Panc1 (cell line): ENCODE results near the gene PIGV. TPM values are rescaled to one million over a fixed set of nuclear protein-coding genes. Genes with fewer than 3 reads are reported as not detected.
A peak's percentile ranks its signal among the peaks of the same experiment; 100 is the strongest.

Experiments
- ATAC-seq: fragments of 200-7000 bp; cut with Tn5 transposase; 2 replicates; pipeline ENCODE4 v1.9.1; 2020; ENCODE audit warnings: mild to moderate bottlenecking, moderate library complexity
- BruUV-seq: library from RNA; stranded (reverse); fragments of 400-500 nt; replicated peaks from 2 replicates; lab custom pipeline; 2021; lab: Mats Ljungman, UMichigan
- CTCF ChIA-PET: fragments of 300-600 bp; sonication (Branson Sonifier 250); formaldehyde crosslinking; loops from one replicate; lab custom pipeline; 2022; ENCODE audit warnings: antibody characterized with exemption; lab: Charles Lee
- POLR2A ChIA-PET: fragments of 300-600 bp; sonication (Branson Sonifier 250); formaldehyde crosslinking; loops from one replicate; lab custom pipeline; 2022; ENCODE audit warnings: antibody characterized with exemption; lab: Charles Lee
- DNase-seq: peaks from one replicate; pipeline ENCODE4 v3.0.0-alpha.2; 2010; ENCODE audit warnings: low read depth, low spot score
- H3K27ac ChIP-seq: 2 replicates; pipeline ENCODE4 v1.5.1; 2011; ENCODE audit warnings: mild to moderate bottlenecking, low read length, inconsistent platforms
- H3K27me3 ChIP-seq: fragments of 200-500 bp; sonication (Bioruptor generic); 2 replicates; pipeline ENCODE4 v1.6.0; 2014; ENCODE audit warnings: low read length, inconsistent platforms; ENCODE audit not compliant: control insufficient read depth, insufficient read depth
- H3K36me3 ChIP-seq: fragments of 200-500 bp; sonication (Bioruptor generic); 2 replicates; pipeline ENCODE4 v1.5.1; 2014; ENCODE audit warnings: inconsistent platforms, mild to moderate bottlenecking, low read length, moderate library complexity; ENCODE audit not compliant: control insufficient read depth, insufficient read depth
- H3K4me1 ChIP-seq: 2 replicates; pipeline ENCODE4 v1.5.1; 2011; ENCODE audit warnings: inconsistent platforms, mild to moderate bottlenecking, low read length, moderate library complexity; ENCODE audit not compliant: control insufficient read depth, insufficient read depth
- H3K4me3 ChIP-seq, 2 experiments: 2 replicates each; pipeline ENCODE4 v1.5.1; 2011 to 2012; ENCODE audit warnings: low read depth in 2 of 2, low read length in 2 of 2, mild to moderate bottlenecking in 2 of 2, inconsistent platforms in 1 of 2, moderate library complexity in 1 of 2
- H3K9me3 ChIP-seq: fragments of 200-500 bp; sonication (Bioruptor generic); 2 replicates; pipeline ENCODE4 v1.5.1; 2014; ENCODE audit warnings: low read depth, mild to moderate bottlenecking, inconsistent platforms, low read length, moderate library complexity; ENCODE audit not compliant: control insufficient read depth, insufficient read depth
- CTCF ChIP-seq: fragments of 450-650 bp; IDR thresholded peaks from 2 replicates; pipeline ENCODE4 v1.5.1; 2017; ENCODE audit warnings: mild to moderate bottlenecking
- POLR2AphosphoS5 ChIP-seq: IDR thresholded peaks from 2 replicates; pipeline ENCODE4 v1.6.1; 2012; ENCODE audit warnings: mild to moderate bottlenecking, low read depth, low read length, moderate library complexity
- REST ChIP-seq, 2 experiments: IDR thresholded peaks; 2 replicates each; pipeline ENCODE4 v1.6.1; 2011 to 2012; ENCODE audit warnings: low read depth in 2 of 2, control low read depth in 1 of 2, low read length in 1 of 2, mild to moderate bottlenecking in 1 of 2, moderate library complexity in 1 of 2; ENCODE audit not compliant: insufficient read depth in 1 of 2
- SIN3A ChIP-seq: IDR thresholded peaks from 2 replicates; pipeline ENCODE4 v1.6.1; 2012; ENCODE audit warnings: low read depth, mild to moderate bottlenecking, low read length, moderate library complexity, borderline replicate concordance; ENCODE audit not compliant: insufficient read depth
- TCF7L2 ChIP-seq: IDR thresholded peaks from 2 replicates; pipeline ENCODE4 v1.6.1; 2011; ENCODE audit warnings: mild to moderate bottlenecking, low read depth, low read length, inconsistent platforms
- in situ Hi-C: cut with HindIII; loops from 2 replicates; pipeline ENCODE4 v1.10.0; 2016; ENCODE audit warnings: low sequenced_read_pairs, low pct_unique_long_range_greater_than_20kb
- intact Hi-C: fragments of 100-400 bp; cut with micrococcal nuclease; formaldehyde crosslinking; loops from one replicate; pipeline ENCODE4 v1.10.0; 2022; ENCODE audit not compliant: unreplicated experiment
- total RNA-seq: library from RNA; stranded (reverse); gene quantifications from one replicate; pipeline ENCODE4 v1.2.1, GENCODE V29; 2021; ENCODE audit not compliant: unreplicated experiment

The PIGV gene
- total RNA-seq, 1 experiment from 2014 or later = 20.1 TPM

- ATAC-seq (peak; percentile 54; the same call in 1 of the 2 replicates), DNase-seq (no peak)
- Histone ChIP-seq H3K27me3 (no peaks in the 10 kb centered on the region), H3K4me3 (no peak overlapping the region), H3K27ac (no peak overlapping the region), H3K4me1 (no peaks in the 10 kb centered on the region), H3K36me3 (no peaks in the 10 kb centered on the region), H3K9me3 (no peaks in the 10 kb centered on the region)
- intact Hi-C loops (no loop called here), in situ Hi-C loops (no loop called here)
- ChIA-PET POLR2A (no interaction called here), CTCF (no interaction called here)
- BruUV-seq = no TSS peak
- TF ChIP-seq POLR2AphosphoS5 = no peak
- no peak for TF ChIP-seq TCF7L2
- no peak for TF ChIP-seq SIN3A
- TF ChIP-seq CTCF = no peak
- no peak for TF ChIP-seq REST (IDR thresholded peaks at IDR 0.05; ENCODE audit: insufficient read depth in 1 of 2, low read depth in 2 of 2, low read length in 1 of 2)
Measured at GRCh38 chr1:26838474-26839338, 51.0 kb downstream of the PIGV start.

GRCh38 chr1:26839339-26839722, 51.6 kb downstream of the PIGV start:
- in situ Hi-C loops = no loop called here

GRCh38 chr1:26839779-26840178, 52.0 kb downstream of the PIGV start:
- ChIA-PET CTCF (no interaction called here), POLR2A (no interaction called here)
- no peak for DNase-seq
- no peaks in the 10 kb centered on the region for H3K27me3 ChIP-seq
- no peak overlapping the region for H3K27ac ChIP-seq
- intact Hi-C loops (no loop called here), in situ Hi-C loops (no loop called here)
- H3K36me3 ChIP-seq = no peaks in the 10 kb centered on the region
- no peaks in the 10 kb centered on the region for H3K4me1 ChIP-seq
- H3K4me3 ChIP-seq = no peak overlapping the region
- ATAC-seq = peak; percentile 27; the same call in 1 of the 2 replicates
- no peaks in the 10 kb centered on the region for H3K9me3 ChIP-seq
- BruUV-seq = no TSS peak
- TF ChIP-seq CTCF (no peak), TCF7L2 (no peak), POLR2AphosphoS5 (no peak), SIN3A (no peak), REST (IDR thresholded peaks at IDR 0.05; ENCODE audit: insufficient read depth in 1 of 2, low read depth in 2 of 2, low read length in 1 of 2) (no peak)

More at GRCh38 chr1:26839339-26839722, 51.6 kb downstream of the PIGV start:
- intact Hi-C loops = no loop called here
- ChIA-PET CTCF (no interaction called here), POLR2A (no interaction called here)
- Histone ChIP-seq H3K9me3 (no peaks in the 10 kb centered on the region), H3K27me3 (no peaks in the 10 kb centered on the region), H3K4me1 (no peaks in the 10 kb centered on the region), H3K36me3 (no peaks in the 10 kb centered on the region), H3K27ac (no peak overlapping the region), H3K4me3 (no peak overlapping the region)
- DNase-seq = no peak
- no TSS peak for BruUV-seq
- no peak for TF ChIP-seq POLR2AphosphoS5
- no peak for ATAC-seq
